Activated CD4-positive, alpha-beta memory T cell treated with anti-CD3 and anti-CD28 coated beads, Interleukin-2, amount 10 ng/mL, durations not matched to agents 7 days and 5 days (primary cell): ENCODE measurements around the gene SLC35F5. TPM values are rescaled to one million over a fixed set of nuclear protein-coding genes. Genes with fewer than 3 reads are reported as not detected.
"Not testable (repeated sequence)": the region's sequence is repeated elsewhere in the genome, so short reads cannot be mapped to it uniquely, and the experiment has no call there.

ENCODE experiments used
- CTCF ChIA-PET: fragments of 350-600 bp; sonication (Branson Sonifier 250); formaldehyde crosslinking; loops from one replicate; lab custom pipeline; 2021; ENCODE audit warnings: antibody characterized with exemption, inconsistent platforms; lab: Charles Lee
- POLR2A ChIA-PET: fragments of 350-600 bp; sonication (Branson Sonifier 250); formaldehyde crosslinking; loops from one replicate; lab custom pipeline; 2021; ENCODE audit warnings: antibody characterized with exemption; lab: Charles Lee
- DNase-seq: peaks from one replicate; pipeline ENCODE4 v3.0.0-alpha.2; 2020
- H3K27ac Mint-ChIP-seq: one replicate; pipeline ENCODE4 v1.8.0; 2021; ENCODE audit warnings: mild to moderate bottlenecking, mixed read lengths
- H3K27me3 Mint-ChIP-seq: one replicate; pipeline ENCODE4 v1.8.0; 2021; ENCODE audit warnings: mixed read lengths
- H3K36me3 Mint-ChIP-seq: one replicate; pipeline ENCODE4 v1.8.0; 2021; ENCODE audit warnings: low read depth, mixed read lengths
- H3K4me1 Mint-ChIP-seq: one replicate; pipeline ENCODE4 v1.8.0; 2021; ENCODE audit warnings: mixed read lengths
- H3K4me3 Mint-ChIP-seq: one replicate; pipeline ENCODE4 v1.8.0; 2021; ENCODE audit warnings: mild to moderate bottlenecking, mixed read lengths
- H3K9me3 Mint-ChIP-seq: one replicate; pipeline ENCODE4 v1.8.0; 2021; ENCODE audit warnings: mixed read lengths
- total RNA-seq, 2 experiments: library from RNA; stranded (reverse); gene quantifications; one replicate each; pipeline ENCODE4 v1.2.3, GENCODE V29; 2021

Gene SLC35F5
- total RNA-seq, 2 experiments from 2014 or later = 18.4 to 21.6 TPM

DNA sequence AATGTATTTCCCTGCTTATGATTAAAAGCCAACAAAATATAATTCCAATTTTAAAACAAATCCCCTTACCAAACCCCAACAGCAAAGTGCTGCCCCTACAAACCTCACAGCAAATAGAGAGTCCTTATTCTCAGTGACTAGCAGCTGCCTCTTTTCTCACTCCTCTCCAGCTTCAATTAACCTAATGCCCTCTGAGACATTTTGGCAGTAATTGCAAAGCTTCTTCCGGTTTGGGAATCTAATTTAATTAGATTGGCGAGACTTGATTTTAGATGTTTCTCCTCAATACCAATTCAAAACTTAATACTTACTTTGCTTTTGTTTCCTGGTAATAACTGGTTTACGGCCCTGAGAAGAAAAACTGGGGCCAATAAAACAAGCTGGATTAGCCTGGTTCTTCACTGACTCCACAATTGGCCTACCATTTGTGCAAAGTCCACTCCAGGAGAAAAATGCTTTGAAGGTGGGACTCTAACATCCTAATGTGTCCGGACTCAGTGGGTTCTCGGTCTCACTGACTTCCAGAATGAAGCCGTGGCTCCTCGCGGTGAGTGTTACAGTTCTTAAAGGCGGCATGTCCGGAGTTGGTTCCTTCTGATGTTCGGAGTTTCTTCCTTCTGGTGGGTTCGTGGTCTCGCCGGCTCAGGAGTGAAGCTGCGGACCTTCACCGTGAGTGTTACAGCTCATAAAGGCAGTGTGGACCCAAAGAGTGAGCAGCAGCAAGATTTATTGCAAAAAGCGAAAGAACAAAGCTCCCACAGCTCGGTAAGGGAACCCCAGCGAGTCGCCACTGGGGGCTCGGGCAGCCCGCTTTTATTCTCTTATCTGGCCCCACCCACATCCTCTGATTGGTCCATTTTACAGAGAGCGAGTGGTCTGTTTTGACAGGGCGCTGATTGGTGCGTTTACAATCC, 52.8 kb downstream of the SLC35F5 start:
- no peak for DNase-seq
- ChIA-PET POLR2A (no interaction called here), CTCF (no interaction called here)
- H3K4me3 Mint-ChIP-seq = no peak overlapping the region
- peaks cover 19% of the 10 kb centered on the region for H3K4me1 Mint-ChIP-seq
- H3K27ac Mint-ChIP-seq = no peak overlapping the region
- no peaks in the 10 kb centered on the region for H3K9me3 Mint-ChIP-seq
- H3K36me3 Mint-ChIP-seq = no peaks in the 10 kb centered on the region
- no peaks in the 10 kb centered on the region for H3K27me3 Mint-ChIP-seq

DNA sequence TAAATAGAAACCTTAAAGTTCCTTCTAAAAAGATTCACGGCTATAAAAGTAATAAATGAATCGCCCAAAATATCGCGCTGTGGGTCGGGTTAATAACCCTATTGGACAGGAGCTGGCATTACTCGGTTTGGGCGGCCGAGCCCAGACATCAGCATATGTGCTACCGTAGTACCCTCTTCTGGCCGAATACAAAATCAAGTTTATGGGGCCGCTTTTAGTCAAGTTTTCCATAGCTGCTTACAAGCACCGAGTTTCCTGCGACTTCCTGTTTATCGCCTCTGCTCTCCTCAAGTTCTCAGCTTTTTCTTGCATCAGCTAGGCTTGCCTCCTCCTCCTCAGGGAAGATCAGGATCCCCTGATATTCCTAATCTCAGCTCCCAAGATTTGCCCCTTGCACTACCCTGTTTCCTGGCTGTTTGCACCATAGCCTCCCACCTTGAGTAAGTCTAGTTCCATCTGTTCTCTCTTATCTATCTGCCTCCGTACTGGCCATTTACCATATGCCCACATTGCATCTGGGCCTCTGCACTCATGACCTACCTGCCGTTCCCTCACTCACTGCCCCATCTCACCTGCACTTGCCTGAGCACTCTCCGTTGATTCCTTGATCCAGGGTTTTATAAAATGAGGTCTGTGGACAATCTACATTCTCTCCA, 56.1 kb downstream of the SLC35F5 start:
- ChIA-PET POLR2A (interaction anchor here (1.0 kb wide), 1 partner anchor 33 kb away, joined by 3 read pairs; no protein-coding TSS in a partner anchor), CTCF (interaction anchor here (1.1 to 2.2 kb wide), 9 partner anchors 9 to 173 kb away, joined by 3 to 15 read pairs (median 5); partner anchors contain the start of genes RABL2A and SLC35F5)
- Mint-ChIP-seq H3K9me3 (peaks cover 2% of the 10 kb centered on the region), H3K4me3 (peak overlapping the region; percentile 68), H3K27me3 (no peaks in the 10 kb centered on the region), H3K36me3 (no peaks in the 10 kb centered on the region), H3K27ac (peak overlapping the region; percentile 24), H3K4me1 (peaks cover 22% of the 10 kb centered on the region)
- peak; percentile 63 for DNase-seq

DNA sequence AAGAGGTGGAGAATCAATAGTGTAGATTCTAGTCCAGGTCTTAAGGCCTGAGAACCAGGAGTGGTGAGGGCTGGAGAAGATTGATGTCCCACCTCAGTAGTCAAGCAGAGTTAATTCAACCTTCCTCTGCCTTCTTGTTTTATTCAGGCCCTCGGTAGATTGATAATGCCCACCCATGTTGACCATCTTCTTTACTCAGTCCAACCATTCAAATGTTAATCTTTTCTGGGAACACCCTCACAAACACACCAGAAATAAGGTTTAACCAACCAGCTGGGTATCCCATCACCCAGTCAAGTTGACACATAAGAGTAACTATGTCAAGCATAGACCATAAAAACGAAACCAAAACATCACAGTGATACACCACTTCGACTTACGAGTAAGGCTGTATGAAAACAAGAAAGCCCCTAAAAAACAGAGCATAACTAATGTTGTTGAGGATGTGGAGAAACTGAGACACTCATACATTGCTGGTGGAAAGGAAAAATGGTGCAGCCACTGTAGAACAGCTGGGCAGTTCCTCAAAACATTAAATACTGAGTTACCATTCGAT, 57.5 kb downstream of the SLC35F5 start:
- ChIA-PET POLR2A (no interaction called here), CTCF (interaction anchor here (1.3 to 1.7 kb wide), 3 partner anchors 11 to 97 kb away, joined by 3 to 5 read pairs (median 4); no protein-coding TSS in a partner anchor)
- peak overlapping the region; percentile 53 for H3K4me3 Mint-ChIP-seq
- peaks cover 32% of the 10 kb centered on the region for H3K4me1 Mint-ChIP-seq
- peak overlapping the region; percentile 56 for H3K27ac Mint-ChIP-seq
- H3K36me3 Mint-ChIP-seq = peaks cover 1% of the 10 kb centered on the region
- peaks cover 4% of the 10 kb centered on the region for H3K9me3 Mint-ChIP-seq
- peaks cover 3% of the 10 kb centered on the region for H3K27me3 Mint-ChIP-seq
- no peak for DNase-seq

DNA sequence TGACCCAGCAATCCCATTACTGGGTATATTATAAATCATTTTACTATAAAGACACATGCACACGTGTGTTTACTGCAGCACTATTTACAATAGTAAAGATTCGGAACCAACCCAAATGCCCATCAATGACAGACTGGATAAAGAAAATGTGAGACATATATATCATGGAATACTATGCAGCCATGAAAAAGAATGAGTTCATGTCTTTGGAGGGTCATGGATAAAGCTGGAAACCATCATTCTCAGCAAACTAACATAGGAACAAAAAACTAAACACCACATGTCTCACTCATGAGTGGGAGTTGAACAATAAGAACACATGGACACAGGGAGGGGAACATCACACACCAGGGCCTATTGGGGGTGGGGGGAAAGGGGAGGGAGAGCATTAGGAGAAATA, 58.2 kb downstream of the SLC35F5 start:
- H3K9me3 Mint-ChIP-seq, H3K36me3 Mint-ChIP-seq, H3K27ac Mint-ChIP-seq, H3K4me3 Mint-ChIP-seq, H3K27me3 Mint-ChIP-seq, DNase-seq: not testable (repeated sequence)
- peaks cover 40% of the 10 kb centered on the region for H3K4me1 Mint-ChIP-seq
- POLR2A ChIA-PET = interaction anchor here (1.3 kb wide), 1 partner anchor 12 kb away, joined by 3 read pairs; no protein-coding TSS in a partner anchor
- CTCF ChIA-PET = interaction anchor here (1.3 kb wide), 1 partner anchor 97 kb away, joined by 3 read pairs; no protein-coding TSS in a partner anchor

DNA sequence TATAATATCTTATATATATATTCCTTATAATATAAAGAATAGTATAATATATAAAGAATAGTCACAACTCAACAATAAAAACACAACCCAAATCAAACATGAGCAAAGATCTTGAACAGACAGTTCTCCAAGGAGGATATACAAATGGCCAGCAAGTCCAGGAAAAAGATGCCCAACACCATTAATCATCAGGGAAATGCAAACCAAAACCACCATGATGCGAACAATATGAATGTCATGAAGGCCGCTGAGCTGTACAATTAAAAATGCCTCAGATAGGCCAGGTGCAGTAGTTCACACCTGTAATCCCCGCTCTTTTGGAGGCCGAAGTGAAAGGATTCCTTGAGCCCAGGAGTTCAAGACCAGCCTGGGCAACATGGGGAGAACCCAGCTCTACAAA, 58.9 kb downstream of the SLC35F5 start:
- Mint-ChIP-seq H3K27me3 (peaks cover 3% of the 10 kb centered on the region), H3K4me3 (no peak overlapping the region), H3K27ac (no peak overlapping the region), H3K9me3 (peaks cover 4% of the 10 kb centered on the region), H3K36me3 (peaks cover 3% of the 10 kb centered on the region), H3K4me1 (peaks cover 47% of the 10 kb centered on the region)
- CTCF ChIA-PET = interaction anchor here (1.3 kb wide), 1 partner anchor 96 kb away, joined by 3 read pairs; no protein-coding TSS in a partner anchor
- no peak for DNase-seq
- POLR2A ChIA-PET = interaction anchor here (1.3 kb wide), 1 partner anchor 11 kb away, joined by 3 read pairs; no protein-coding TSS in a partner anchor

DNA sequence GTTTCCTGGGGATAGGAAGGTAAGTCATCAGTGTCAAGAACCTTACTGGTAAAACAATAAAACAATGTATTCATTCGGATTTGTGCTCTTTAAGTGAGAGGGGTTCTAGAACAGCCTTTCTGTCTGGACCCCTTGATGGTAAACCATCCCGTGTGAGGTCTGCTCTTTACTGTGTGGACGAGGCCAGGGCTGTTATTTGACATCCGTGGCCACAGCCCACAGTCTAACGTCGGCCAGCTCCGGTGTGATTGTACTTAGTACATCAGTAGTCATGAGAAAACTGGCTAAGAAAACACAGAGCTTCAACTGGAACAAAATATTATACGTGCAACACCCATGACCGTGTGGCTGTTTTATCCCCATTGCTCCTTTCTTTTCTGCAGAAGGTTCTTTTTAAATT, 62.0 kb downstream of the SLC35F5 start:
- H3K27ac Mint-ChIP-seq = peak overlapping the region; percentile 70
- CTCF ChIA-PET = interaction anchor here (0.7 to 2.5 kb wide), 2 partner anchors 90 to 516 kb away, joined by 3 to 8 read pairs; no protein-coding TSS in a partner anchor
- peaks cover 43% of the 10 kb centered on the region for H3K4me1 Mint-ChIP-seq
- no peak overlapping the region for H3K4me3 Mint-ChIP-seq
- H3K9me3 Mint-ChIP-seq = peaks cover 4% of the 10 kb centered on the region
- H3K36me3 Mint-ChIP-seq = peaks cover 3% of the 10 kb centered on the region
- POLR2A ChIA-PET = no interaction called here
- DNase-seq = no peak
- H3K27me3 Mint-ChIP-seq = peaks cover 8% of the 10 kb centered on the region

DNA sequence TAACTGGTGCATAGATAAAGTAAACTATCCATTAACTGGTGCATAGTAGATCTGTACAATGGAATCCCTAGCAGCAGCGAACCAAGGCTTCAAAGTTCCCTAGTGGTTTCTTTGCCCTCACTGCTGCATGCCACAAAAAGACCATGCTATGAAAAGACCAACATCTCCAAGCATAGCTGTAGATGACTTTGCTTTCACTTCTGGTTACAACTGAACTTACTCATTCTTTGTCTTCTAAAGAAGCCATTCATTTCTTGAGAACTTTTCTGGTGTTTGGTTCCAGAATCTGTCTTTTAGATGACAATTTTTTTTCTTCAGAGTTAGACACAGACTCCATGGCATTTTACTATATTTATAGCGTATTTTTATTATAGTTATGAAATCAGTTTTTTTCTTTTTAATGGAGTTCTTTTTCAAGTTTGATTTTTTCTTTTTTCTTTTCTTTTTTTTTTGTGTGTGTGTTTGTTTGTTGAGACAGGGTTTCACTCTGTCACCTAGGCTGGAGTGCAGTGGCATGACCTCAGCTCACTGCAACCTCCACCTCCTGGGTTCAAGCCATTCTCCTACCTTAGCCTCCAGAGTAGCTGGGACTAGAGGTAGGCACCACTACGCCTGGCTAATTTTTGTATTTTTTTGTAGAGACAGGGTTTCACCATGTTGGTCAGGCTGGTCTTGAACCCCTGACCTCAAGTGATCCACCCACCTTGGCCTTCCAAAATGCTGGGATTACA, 63.6 kb downstream of the SLC35F5 start:
- peaks cover 10% of the 10 kb centered on the region for H3K27me3 Mint-ChIP-seq
- DNase-seq = peak; percentile 39
- ChIA-PET POLR2A (interaction anchor here (1.1 kb wide), 1 partner anchor 64 kb away, joined by 4 read pairs; the partner anchor contains the start of gene SLC35F5), CTCF (interaction anchor here (1.9 to 2.5 kb wide), 2 partner anchors 64 to 89 kb away, joined by 6 to 8 read pairs; partner anchors contain the start of gene SLC35F5)
- peaks cover 32% of the 10 kb centered on the region for H3K4me1 Mint-ChIP-seq
- peak overlapping the region; percentile 70 for H3K27ac Mint-ChIP-seq
- peaks cover 3% of the 10 kb centered on the region for H3K36me3 Mint-ChIP-seq
- H3K9me3 Mint-ChIP-seq = peaks cover 2% of the 10 kb centered on the region
- peak overlapping the region; percentile 45 for H3K4me3 Mint-ChIP-seq

DNA sequence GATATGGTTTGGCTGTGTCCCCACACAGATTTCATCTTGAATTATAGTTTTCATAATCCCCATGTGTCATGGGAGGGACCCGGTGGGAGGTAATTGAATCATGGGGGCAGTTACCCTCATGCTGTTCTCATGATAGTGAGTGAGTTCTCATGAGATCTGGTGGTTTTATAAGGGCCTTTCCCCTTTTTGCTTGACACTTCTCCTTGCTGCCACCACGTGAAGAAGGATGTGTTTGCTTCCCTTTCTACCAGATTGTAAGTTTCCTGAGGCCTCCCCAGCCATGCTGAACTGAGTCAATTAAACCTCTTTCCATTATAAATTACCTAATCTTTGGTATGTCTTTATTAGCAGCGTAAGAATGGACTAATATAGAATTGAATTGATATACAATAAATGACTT, 65.6 kb downstream of the SLC35F5 start:
- peaks cover 32% of the 10 kb centered on the region for H3K4me1 Mint-ChIP-seq
- POLR2A ChIA-PET, H3K4me3 Mint-ChIP-seq, DNase-seq, H3K27ac Mint-ChIP-seq, H3K36me3 Mint-ChIP-seq, H3K9me3 Mint-ChIP-seq, H3K27me3 Mint-ChIP-seq: not testable (repeated sequence)
- CTCF ChIA-PET = interaction anchor here (1.4 kb wide), 1 partner anchor 9 kb away, joined by 5 read pairs; no protein-coding TSS in a partner anchor

DNA sequence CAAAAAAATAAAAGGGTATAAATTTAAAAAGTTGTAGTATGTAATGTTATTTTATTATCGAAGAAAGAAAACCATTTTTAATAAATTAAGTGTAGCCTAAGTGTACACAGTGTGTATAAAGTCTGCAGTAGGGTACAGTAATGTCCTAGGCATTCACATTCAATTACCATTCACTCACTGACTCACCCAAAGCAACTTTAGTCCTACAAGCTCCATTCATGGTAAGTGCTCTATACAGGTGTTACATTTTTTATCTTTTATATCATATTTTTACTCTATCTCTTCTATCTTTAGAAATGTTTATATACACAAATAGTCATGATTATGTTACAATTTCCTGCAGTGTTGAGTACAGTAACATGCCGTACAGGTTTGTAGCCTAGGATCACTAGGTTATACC, 69.9 kb downstream of the SLC35F5 start:
- no peak for DNase-seq
- H3K4me1 Mint-ChIP-seq = peaks cover 2% of the 10 kb centered on the region
- peaks cover 2% of the 10 kb centered on the region for H3K9me3 Mint-ChIP-seq
- no peak overlapping the region for H3K27ac Mint-ChIP-seq
- no peak overlapping the region for H3K4me3 Mint-ChIP-seq
- H3K27me3 Mint-ChIP-seq = peaks cover 11% of the 10 kb centered on the region
- CTCF ChIA-PET = interaction anchor here (0.8 to 1.1 kb wide), 2 partner anchors 14 to 294 kb away, joined by 3 read pairs; no protein-coding TSS in a partner anchor
- H3K36me3 Mint-ChIP-seq = no peaks in the 10 kb centered on the region
- POLR2A ChIA-PET = interaction anchor here (1.5 kb wide), 1 partner anchor 11 kb away, joined by 3 read pairs; no protein-coding TSS in a partner anchor

DNA sequence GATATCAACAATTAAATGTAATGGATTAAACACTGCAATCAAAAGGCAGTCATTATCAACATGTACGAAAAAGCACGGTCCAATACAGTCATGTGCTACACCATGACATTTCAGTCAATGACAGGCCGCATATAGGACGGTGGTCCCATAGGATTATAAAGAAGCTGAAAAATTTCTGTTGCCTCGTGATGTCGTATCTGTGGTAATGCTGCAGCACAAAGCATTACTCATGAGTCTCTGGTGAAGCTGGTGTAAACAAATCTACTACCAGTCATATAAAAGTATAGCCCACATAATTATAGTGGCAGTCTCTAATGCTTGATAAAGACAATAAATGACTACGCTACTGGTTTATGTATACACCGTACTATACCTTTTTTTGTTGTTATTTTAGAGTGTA, 71.0 kb downstream of the SLC35F5 start:
- Mint-ChIP-seq H3K27ac (no peak overlapping the region), H3K27me3 (peaks cover 6% of the 10 kb centered on the region), H3K4me1 (no peaks in the 10 kb centered on the region), H3K4me3 (no peak overlapping the region), H3K9me3 (peaks cover 2% of the 10 kb centered on the region), H3K36me3 (no peaks in the 10 kb centered on the region)
- POLR2A ChIA-PET = no interaction called here
- no peak for DNase-seq
- CTCF ChIA-PET = interaction anchor here (1.1 kb wide), 1 partner anchor 15 kb away, joined by 3 read pairs; no protein-coding TSS in a partner anchor

DNA sequence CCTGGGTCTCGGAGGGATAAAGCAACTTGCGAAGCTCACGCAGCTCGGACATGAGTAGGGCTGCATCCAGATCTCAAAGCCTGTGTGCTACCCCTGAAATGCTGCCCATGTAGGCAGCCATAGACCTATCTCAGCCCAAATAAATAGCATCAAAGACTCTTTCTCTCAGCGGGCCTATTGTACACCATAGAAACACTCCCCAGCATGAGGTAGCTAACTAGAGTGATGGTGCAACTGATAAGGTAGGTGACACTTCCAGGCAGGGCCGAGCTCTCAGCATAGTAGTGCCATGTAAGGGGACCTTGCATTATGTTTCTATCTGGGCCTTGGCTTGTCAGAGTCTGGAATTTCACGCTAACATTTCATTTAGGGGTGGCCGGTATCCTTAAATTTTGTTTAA, 77.0 kb downstream of the SLC35F5 start:
- Mint-ChIP-seq H3K4me1 (no peaks in the 10 kb centered on the region), H3K9me3 (peaks cover 2% of the 10 kb centered on the region), H3K27me3 (peaks cover 8% of the 10 kb centered on the region), H3K36me3 (no peaks in the 10 kb centered on the region), H3K27ac (no peak overlapping the region), H3K4me3 (no peak overlapping the region)
- ChIA-PET POLR2A (no interaction called here), CTCF (no interaction called here)
- DNase-seq = no peak

DNA sequence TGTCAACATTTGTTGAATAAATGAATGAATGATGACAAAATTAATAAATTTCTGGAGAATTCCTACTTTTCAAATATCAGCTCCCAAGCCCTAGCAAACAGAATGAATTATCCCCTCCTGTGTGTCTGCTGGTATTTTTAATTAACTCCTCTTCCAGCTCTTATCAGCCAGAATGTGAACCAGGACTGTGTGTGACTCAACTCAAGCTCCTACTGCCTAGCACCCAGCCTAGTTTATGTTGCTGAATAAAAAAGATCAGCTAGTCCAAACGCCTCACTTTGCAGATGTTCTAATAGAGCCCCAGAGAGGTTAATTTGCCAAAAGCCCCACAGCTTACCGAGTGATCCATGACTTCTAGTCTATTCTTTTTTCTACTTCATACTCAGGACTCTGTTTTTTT, 79.1 kb downstream of the SLC35F5 start:
- POLR2A ChIA-PET = no interaction called here
- no peaks in the 10 kb centered on the region for H3K36me3 Mint-ChIP-seq
- no peak overlapping the region for H3K4me3 Mint-ChIP-seq
- DNase-seq = no peak
- no peaks in the 10 kb centered on the region for H3K4me1 Mint-ChIP-seq
- no peak overlapping the region for H3K27ac Mint-ChIP-seq
- CTCF ChIA-PET = no interaction called here
- peaks cover 6% of the 10 kb centered on the region for H3K27me3 Mint-ChIP-seq
- H3K9me3 Mint-ChIP-seq = no peaks in the 10 kb centered on the region
